A673 (cell line): ENCODE results near the gene KRT76. TPM values are rescaled to one million over a fixed set of nuclear protein-coding genes. Genes with fewer than 3 reads are reported as not detected.

Source experiments
- BruUV-seq: library from RNA; stranded (reverse); fragments of 400-500 nt; replicated peaks from 2 replicates; lab custom pipeline; 2021; lab: Mats Ljungman, UMichigan
- CTCF ChIA-PET: fragments of 300-600 bp; sonication (Branson Sonifier 250); formaldehyde crosslinking; loops from one replicate; lab custom pipeline; 2022; ENCODE audit warnings: antibody characterized with exemption; lab: Charles Lee
- POLR2A ChIA-PET: fragments of 300-600 bp; sonication (Branson Sonifier 250); formaldehyde crosslinking; loops from one replicate; lab custom pipeline; 2022; ENCODE audit warnings: antibody characterized with exemption; ENCODE audit not compliant: low non-redundant PET; lab: Charles Lee
- DNase-seq: peaks from one replicate; pipeline ENCODE4 v3.0.0-alpha.2; 2015; ENCODE audit warnings: low spot score
- H3K27ac ChIP-seq: fragments of 200-600 bp; sonication (generic); 2 replicates; pipeline ENCODE4 v1.5.1; 2016; ENCODE audit warnings: mixed run types, low read depth, mild to moderate bottlenecking, mixed read lengths, antibody characterized with exemption, low read length; ENCODE audit not compliant: poor library complexity, severe bottlenecking
- H3K27me3 ChIP-seq: fragments of 200-600 bp; sonication (generic); replicated peaks from 2 replicates; pipeline ENCODE4 v1.6.1; 2017; ENCODE audit warnings: mixed run types, low read depth, mild to moderate bottlenecking, mixed read lengths, antibody characterized with exemption, low read length; ENCODE audit not compliant: insufficient read depth, poor library complexity
- H3K36me3 ChIP-seq: fragments of 200-600 bp; sonication (generic); 2 replicates; pipeline ENCODE4 v1.6.1; 2016; ENCODE audit warnings: mixed run types, mild to moderate bottlenecking, mixed read lengths, antibody characterized with exemption, low read length; ENCODE audit not compliant: insufficient read depth, poor library complexity, severe bottlenecking
- H3K4me1 ChIP-seq: fragments of 200-600 bp; sonication (generic); 2 replicates; pipeline ENCODE4 v1.6.1; 2017; ENCODE audit warnings: mixed run types, mild to moderate bottlenecking, mixed read lengths, antibody characterized with exemption, low read length; ENCODE audit not compliant: insufficient read depth, poor library complexity, severe bottlenecking
- H3K4me3 ChIP-seq: fragments of 200-600 bp; sonication (generic); 2 replicates; pipeline ENCODE4 v1.5.1; 2016; ENCODE audit warnings: low read depth, mixed run types, mild to moderate bottlenecking, mixed read lengths, low read length; ENCODE audit not compliant: poor library complexity, severe bottlenecking
- H3K9me3 ChIP-seq: fragments of 200-600 bp; sonication (generic); 2 replicates; pipeline ENCODE4 v1.6.1; 2016; ENCODE audit warnings: mixed run types, low read depth, mild to moderate bottlenecking, mixed read lengths, antibody characterized with exemption, low read length; ENCODE audit not compliant: poor library complexity, severe bottlenecking
- CTCF ChIP-seq: fragments of 300-800, 200-600 bp; sonication (generic); conservative IDR thresholded peaks from 2 replicates; pipeline ENCODE4 v1.5.1; 2017; ENCODE audit warnings: low read depth, mild to moderate bottlenecking, antibody characterized with exemption, low read length, moderate library complexity, mixed read lengths
- EZH2 ChIP-seq: fragments of 200-600 bp; sonication (generic); IDR thresholded peaks from 2 replicates; pipeline ENCODE4 v1.6.1; 2017; ENCODE audit warnings: borderline replicate concordance, low read depth, mild to moderate bottlenecking, mixed read lengths, antibody characterized with exemption, low read length; ENCODE audit not compliant: poor library complexity, severe bottlenecking
- intact Hi-C: fragments of 100-400 bp; cut with micrococcal nuclease; formaldehyde crosslinking; loops from one replicate; pipeline ENCODE4 v1.10.0; 2022; ENCODE audit not compliant: unreplicated experiment
- total RNA-seq: library from RNA; stranded (reverse); gene quantifications from 2 replicates; pipeline ENCODE4 v1.2.3, GENCODE V29; 2021

The KRT76 gene
- total RNA-seq, 1 experiment from 2014 or later = not detected

- Histone ChIP-seq H3K27me3 (no peaks in the 10 kb centered on the region), H3K9me3 (no peaks in the 10 kb centered on the region), H3K27ac (no peak overlapping the region), H3K4me3 (no peak overlapping the region), H3K36me3 (no peaks in the 10 kb centered on the region), H3K4me1 (peaks cover 13% of the 10 kb centered on the region)
- TF ChIP-seq CTCF (no peak), EZH2 (no peak)
- DNase-seq = no peak
- intact Hi-C loops = no loop called here
- ChIA-PET POLR2A (no interaction called here), CTCF (no interaction called here)
- no TSS peak for BruUV-seq
These were observed 31.6 kb downstream of the KRT76 start for GRCh38 chr12:52745554-52745953.

GRCh38 chr12:52744493-52745156, 32.5 kb downstream of the KRT76 start:
- H3K36me3 ChIP-seq = no peaks in the 10 kb centered on the region
- H3K27me3 ChIP-seq = no peaks in the 10 kb centered on the region
- CTCF ChIA-PET = no interaction called here
- no peak overlapping the region for H3K27ac ChIP-seq
- BruUV-seq = TSS peak; percentile 25
- peaks cover 22% of the 10 kb centered on the region for H3K4me1 ChIP-seq
- intact Hi-C loops = no loop called here
- POLR2A ChIA-PET = no interaction called here
- no peak for TF ChIP-seq CTCF
- TF ChIP-seq EZH2 = no peak
- DNase-seq = no peak
- H3K9me3 ChIP-seq = no peaks in the 10 kb centered on the region
- H3K4me3 ChIP-seq = no peak overlapping the region

- DNase-seq = no peak
- Histone ChIP-seq H3K4me1 (peaks cover 23% of the 10 kb centered on the region), H3K36me3 (no peaks in the 10 kb centered on the region), H3K4me3 (no peak overlapping the region), H3K9me3 (no peaks in the 10 kb centered on the region), H3K27me3 (no peaks in the 10 kb centered on the region), H3K27ac (no peak overlapping the region)
- intact Hi-C loops = no loop called here
- ChIA-PET POLR2A (no interaction called here), CTCF (no interaction called here)
- no TSS peak for BruUV-seq
- TF ChIP-seq CTCF (no peak), EZH2 (no peak)
These were observed 34.2 kb downstream of the KRT76 start for GRCh38 chr12:52742822-52743457.
